Activated naive CD4-positive, alpha-beta T cell treated with anti-CD3 and anti-CD28 coated beads, Interleukin-2, amount 10 ng/mL, durations not matched to agents 5 hours and 36 hours (primary cell): ENCODE measurements around the gene CCDC7. TPM values are rescaled to one million over a fixed set of nuclear protein-coding genes. Genes with fewer than 3 reads are reported as not detected.

Experiments
- total RNA-seq, 2 experiments: library from RNA; stranded (reverse); gene quantifications; one replicate each; pipeline ENCODE4 v1.2.3, GENCODE V29; 2021

The CCDC7 gene
- total RNA-seq, result 10 to 100 TPM; 15.2 to 15.5 TPM

DNA sequence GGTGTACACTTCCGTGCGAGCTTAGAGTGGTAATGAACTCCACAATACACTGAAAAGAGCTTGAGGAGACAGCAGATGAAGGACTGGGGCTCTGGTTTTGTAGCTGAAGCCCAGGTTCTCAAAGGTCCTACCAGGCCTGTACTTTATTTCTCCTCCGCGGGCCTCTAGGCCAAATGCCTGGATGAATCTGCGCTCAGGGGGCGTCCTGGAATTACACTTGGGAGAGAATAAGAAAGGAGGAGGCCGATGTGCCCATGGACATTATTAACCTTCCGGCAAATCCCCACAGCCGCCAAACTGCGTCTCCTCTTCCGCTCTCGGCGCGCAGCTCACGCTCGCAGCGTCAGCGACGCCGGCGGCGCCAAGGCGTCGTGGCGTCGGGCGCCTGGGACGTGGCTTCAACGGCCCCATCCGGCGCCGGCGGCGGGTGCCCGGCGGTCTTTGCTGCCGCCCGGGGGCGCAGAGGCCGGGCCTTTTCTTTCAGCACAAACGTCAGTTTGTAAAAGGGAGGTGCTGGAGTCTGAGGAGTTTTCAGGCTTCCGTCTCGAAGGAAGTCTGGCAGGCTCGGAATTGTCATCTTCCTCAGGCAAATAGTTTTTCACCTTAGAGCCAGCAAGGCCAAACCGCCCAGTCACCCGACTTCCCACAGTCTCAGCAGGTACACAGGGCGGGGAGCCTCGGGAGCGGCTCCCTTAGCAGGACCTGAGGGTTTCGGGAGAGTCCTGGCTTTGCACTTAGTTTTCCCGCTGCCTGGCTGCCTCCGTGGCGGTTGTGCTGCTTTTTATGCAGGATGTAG lies at the start of gene CCDC7:
CCDC7 (plus strand) TSS at position 401 of the 796 bp plus-strand sequence. CDS start 5,503 bp downstream, outside the sequence.

Other genes starting within 250 kb of the CCDC7 start
- 10 to 100 TPM; 51.0 to 51.4 TPM for gene EPC1, start 99.0 kb upstream of the CCDC7 start, total RNA-seq